DOHH2 (cell line): ENCODE data around the gene MIA.
"Not testable (repeated sequence)": the region's sequence is repeated elsewhere in the genome, so short reads cannot be mapped to it uniquely, and the experiment has no call there.

ENCODE experiments used
- H3F3A ChIP-seq: fragments of 200-600 bp; sonication (generic), shearing (Covaris generic); 2 replicates; pipeline ENCODE4 v1.6.0; 2016; ENCODE audit warnings: antibody characterized with exemption, mild to moderate bottlenecking; ENCODE audit not compliant: control insufficient read depth, insufficient read depth
- H3K27ac ChIP-seq: fragments of 200-600 bp; sonication (generic); 2 replicates; pipeline ENCODE4 v1.5.1; 2014; ENCODE audit warnings: low read depth, mild to moderate bottlenecking, low read length, moderate library complexity
- H3K27me3 ChIP-seq: fragments of 200-600 bp; sonication (generic); 2 replicates; pipeline ENCODE4 v1.6.1; 2014; ENCODE audit warnings: mild to moderate bottlenecking, low read length, mixed read lengths; ENCODE audit not compliant: control insufficient read depth
- H3K36me3 ChIP-seq: fragments of 200-600 bp; sonication (generic); 2 replicates; pipeline ENCODE4 v1.6.1; 2014; ENCODE audit warnings: mild to moderate bottlenecking, low read length, moderate library complexity, mixed read lengths; ENCODE audit not compliant: control insufficient read depth
- H3K4me1 ChIP-seq: fragments of 200-600 bp; sonication (generic); 2 replicates; pipeline ENCODE4 v1.6.1; 2014; ENCODE audit warnings: mild to moderate bottlenecking, low read length, mixed read lengths; ENCODE audit not compliant: control insufficient read depth
- H3K4me2 ChIP-seq: fragments of 200-600 bp; sonication (generic); 2 replicates; pipeline ENCODE4 v1.6.0; 2014; ENCODE audit warnings: mild to moderate bottlenecking, low read length, moderate library complexity
- H3K4me3 ChIP-seq: fragments of 200-600 bp; sonication (generic); 2 replicates; pipeline ENCODE4 v1.5.1; 2014; ENCODE audit warnings: mild to moderate bottlenecking, low read length, mixed read lengths
- H3K79me2 ChIP-seq: fragments of 200-600 bp; sonication (generic); 2 replicates; pipeline ENCODE4 v1.6.1; 2014; ENCODE audit warnings: mild to moderate bottlenecking, low read length, mixed read lengths; ENCODE audit not compliant: control insufficient read depth
- H3K9me2 ChIP-seq: fragments of 200-600 bp; sonication (generic); replicated peaks from 2 replicates; pipeline ENCODE4 v1.6.1; 2014; ENCODE audit warnings: mild to moderate bottlenecking, low read length, mixed read lengths; ENCODE audit not compliant: control insufficient read depth
- H3K9me3 ChIP-seq: fragments of 200-600 bp; sonication (generic); 2 replicates; pipeline ENCODE4 v1.6.1; 2014; ENCODE audit warnings: antibody characterized with exemption, low read length, mixed read lengths; ENCODE audit not compliant: control insufficient read depth, insufficient read depth
- H4K20me1 ChIP-seq: fragments of 200-600 bp; sonication (generic); 2 replicates; pipeline ENCODE4 v1.6.0; 2014; ENCODE audit warnings: low read depth, mild to moderate bottlenecking, antibody characterized with exemption, low read length, moderate library complexity; ENCODE audit not compliant: control insufficient read depth, insufficient read depth
- CTCF ChIP-seq: fragments of 200-600 bp; sonication (generic); IDR thresholded peaks from one replicate; pipeline ENCODE4 v1.5.1; 2014; ENCODE audit warnings: antibody characterized with exemption, mild to moderate bottlenecking, low read depth, low read length; ENCODE audit not compliant: poor library complexity, severe bottlenecking
- EZH2phosphoT487 ChIP-seq: fragments of 200-600 bp; sonication (generic); IDR thresholded peaks from 2 replicates; pipeline ENCODE4 v1.6.1; 2017; ENCODE audit warnings: borderline replicate concordance, mild to moderate bottlenecking, antibody characterized with exemption, low read length, moderate library complexity, mixed read lengths

MIA gene

DNA sequence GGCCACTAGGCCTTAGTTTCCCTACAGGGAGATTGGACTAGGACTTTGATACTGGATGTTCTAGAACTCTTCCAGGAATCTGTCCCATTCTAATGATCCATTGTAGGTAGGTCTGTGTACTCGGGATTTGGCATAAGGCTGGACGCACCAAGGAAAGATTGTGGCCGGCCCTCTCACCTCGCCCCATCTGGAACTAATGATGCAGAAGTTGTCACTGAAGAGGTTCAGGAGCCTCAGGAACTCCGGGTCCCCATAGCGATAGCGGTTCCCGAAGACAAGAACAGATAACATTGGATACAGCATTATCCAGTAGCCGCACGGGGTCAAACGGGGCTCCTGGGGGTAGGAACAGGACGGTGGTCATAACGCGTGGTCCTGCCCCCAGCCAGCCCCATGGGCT, 34.8 kb downstream of the MIA start:
- Histone ChIP-seq H3K4me1 (peaks cover 37% of the 10 kb centered on the region), H3F3A (peaks cover 3% of the 10 kb centered on the region), H3K79me2 (peaks cover 30% of the 10 kb centered on the region), H3K27me3 (peaks cover 19% of the 10 kb centered on the region), H3K4me2 (no peak overlapping the region), H4K20me1 (peaks cover 23% of the 10 kb centered on the region; the same call in 1 of the 2 replicates), H3K27ac (no peak overlapping the region), H3K4me3 (no peak overlapping the region), H3K9me3 (no peaks in the 10 kb centered on the region), H3K9me2 (no peaks in the 10 kb centered on the region), H3K36me3 (peaks cover 48% of the 10 kb centered on the region)
- TF ChIP-seq EZH2phosphoT487 (no peak), CTCF (no peak)

- H3K4me2 ChIP-seq: peak overlapping the region; percentile 72
- H3K4me3 ChIP-seq: peak overlapping the region; percentile 68
- peaks cover 21% of the 10 kb centered on the region for H3K27me3 ChIP-seq
- H4K20me1 ChIP-seq: peaks cover 18% of the 10 kb centered on the region; the same call in 1 of the 2 replicates
- peaks cover 30% of the 10 kb centered on the region for H3K4me1 ChIP-seq
- peaks cover 23% of the 10 kb centered on the region for H3K79me2 ChIP-seq
- not testable (repeated sequence) for H3K9me3 ChIP-seq, H3K9me2 ChIP-seq, H3F3A ChIP-seq, H3K27ac ChIP-seq
- H3K36me3 ChIP-seq: peaks cover 41% of the 10 kb centered on the region
These were observed 35.5 kb downstream of the MIA start for GRCh38 chr19:40810649-40811408.

GRCh38 chr19:40811478-40812341, 36.4 kb downstream of the MIA start:
- TF ChIP-seq CTCF: no peak
- no peak for TF ChIP-seq EZH2phosphoT487
- no peak overlapping the region for H3K27ac ChIP-seq

DNA sequence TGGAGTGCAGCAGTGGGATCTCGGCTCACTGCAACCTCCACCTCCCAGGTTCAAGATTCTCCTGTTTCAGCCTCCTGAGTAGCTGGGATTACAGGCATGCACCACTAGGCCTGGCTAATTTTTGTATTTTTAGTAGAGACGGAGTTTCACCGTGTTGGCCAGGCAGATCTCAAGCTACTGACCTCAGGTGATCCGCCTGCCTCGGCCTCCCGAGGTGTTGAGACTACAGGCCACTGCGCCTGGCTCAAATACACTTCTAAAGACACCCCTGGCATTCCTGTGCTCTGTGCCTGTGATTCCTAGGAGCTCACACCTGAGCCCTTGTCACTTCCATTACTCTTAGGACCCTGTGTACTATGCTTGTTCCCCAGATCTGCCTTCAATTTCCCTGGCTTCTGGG, 37.2 kb downstream of the MIA start:
- peaks cover 25% of the 10 kb centered on the region for H3K36me3 ChIP-seq
- not testable (repeated sequence) for H3K27ac ChIP-seq, H3K4me3 ChIP-seq, H3F3A ChIP-seq, H3K9me2 ChIP-seq, H3K79me2 ChIP-seq, H3K9me3 ChIP-seq, H3K4me2 ChIP-seq, H4K20me1 ChIP-seq
- peaks cover 17% of the 10 kb centered on the region for H3K4me1 ChIP-seq
- peaks cover 21% of the 10 kb centered on the region for H3K27me3 ChIP-seq

More at GRCh38 chr19:40811478-40812341, 36.4 kb downstream of the MIA start:
- Histone ChIP-seq H3K4me2 (peak overlapping the region; percentile 72), H3K9me2 (no peaks in the 10 kb centered on the region), H3K4me3 (peak overlapping the region; percentile 68), H3K79me2 (peaks cover 15% of the 10 kb centered on the region), H3K36me3 (peaks cover 32% of the 10 kb centered on the region), H3K27me3 (peaks cover 21% of the 10 kb centered on the region), H3K4me1 (peaks cover 21% of the 10 kb centered on the region), H3F3A (no peaks in the 10 kb centered on the region; the same call in 1 of the 2 replicates), H4K20me1 (peaks cover 10% of the 10 kb centered on the region; the same call in 1 of the 2 replicates), H3K9me3 (no peaks in the 10 kb centered on the region)
